ENCODE results near the gene ANKS1A.
A peak's percentile ranks its signal among the peaks of the same experiment; 100 is the strongest.

ANKS1A gene

DNA sequence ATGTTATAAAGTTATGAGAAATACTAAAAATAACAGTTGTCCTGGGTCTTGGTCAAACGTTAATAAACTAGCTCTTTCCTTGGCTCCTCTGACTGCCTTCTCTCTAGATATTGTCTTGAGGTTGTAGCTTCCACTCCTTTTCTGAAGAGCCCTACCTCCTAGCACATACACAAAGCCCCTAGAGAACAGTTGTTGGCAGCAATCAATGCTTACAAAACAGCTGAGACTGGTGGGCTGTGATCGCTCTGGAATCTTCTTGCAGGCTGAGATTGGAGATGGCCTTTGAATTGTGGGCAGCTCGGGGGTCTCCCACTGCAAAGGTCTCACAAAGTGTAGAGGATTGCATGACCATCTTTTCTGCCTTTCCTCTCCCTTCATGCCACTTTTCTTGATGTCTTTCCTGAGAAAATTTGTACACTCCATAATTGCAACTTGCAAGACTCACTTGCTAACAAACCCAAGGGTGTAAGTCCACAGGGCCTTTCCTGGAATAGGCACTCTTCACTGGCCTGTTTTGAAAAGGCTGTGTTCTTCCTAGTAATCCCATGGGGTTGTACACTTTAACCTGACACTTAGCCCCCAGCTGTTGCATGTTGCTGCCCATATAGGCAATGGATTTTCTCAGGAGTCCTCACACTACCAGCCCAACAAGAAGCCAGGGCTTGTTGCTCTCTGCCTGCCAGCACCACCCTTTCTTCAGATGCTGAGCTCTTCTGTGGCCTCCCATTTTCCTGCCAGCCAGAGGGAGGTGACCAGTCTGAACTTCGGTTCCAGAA is 152.2 kb downstream of the ANKS1A start:
- no peak for DNase-seq (ENCODE audit: low read depth in 2 of 2)

DNA sequence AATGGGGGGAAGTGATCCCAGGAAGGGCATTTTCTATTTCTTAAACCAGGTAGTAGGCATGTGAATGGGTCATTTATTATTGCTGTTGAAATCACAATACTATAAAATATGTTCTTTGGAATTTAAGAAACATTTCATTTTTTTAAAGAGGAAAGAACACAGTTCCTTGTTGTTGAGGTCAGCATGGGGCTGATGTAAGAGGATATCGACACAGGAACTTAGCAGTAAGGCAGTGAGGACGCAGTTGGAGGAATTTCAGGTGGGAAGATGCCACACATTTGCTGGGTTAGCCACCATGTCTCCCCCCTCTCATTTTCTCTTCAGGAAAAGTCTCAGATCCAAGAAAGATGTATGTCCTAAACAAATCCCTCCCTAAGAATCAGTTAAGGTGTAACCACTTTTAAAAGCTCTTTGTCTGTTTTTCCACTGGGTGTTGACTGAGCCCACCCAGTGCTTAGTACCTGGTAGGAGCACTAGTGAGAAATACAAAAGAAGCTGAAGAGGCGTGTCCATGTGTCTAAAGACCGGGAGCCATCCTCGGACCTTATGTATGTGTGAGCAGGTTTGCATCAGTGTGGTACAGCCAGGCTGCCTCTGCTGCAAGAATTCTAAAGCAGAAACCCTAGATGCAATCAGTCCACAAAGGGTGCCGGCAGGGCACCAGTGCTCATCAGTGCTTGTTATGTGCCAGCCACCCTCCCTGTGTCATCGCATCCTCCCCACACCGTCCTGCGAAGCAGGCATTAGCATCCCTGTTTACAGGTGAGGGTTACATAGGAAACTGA is 153.2 kb downstream of the ANKS1A start:
- no peak for DNase-seq (ENCODE audit: low read depth in 2 of 2)

- DNase-seq (ENCODE audit: low read depth in 2 of 2) = no peak
Observed at GRCh38 chr6:35043381-35044130, 154.5 kb downstream of the ANKS1A start.

- no peak for DNase-seq (ENCODE audit: low read depth in 2 of 2)
Observed at GRCh38 chr6:35044145-35044745, 155.2 kb downstream of the ANKS1A start.

DNA sequence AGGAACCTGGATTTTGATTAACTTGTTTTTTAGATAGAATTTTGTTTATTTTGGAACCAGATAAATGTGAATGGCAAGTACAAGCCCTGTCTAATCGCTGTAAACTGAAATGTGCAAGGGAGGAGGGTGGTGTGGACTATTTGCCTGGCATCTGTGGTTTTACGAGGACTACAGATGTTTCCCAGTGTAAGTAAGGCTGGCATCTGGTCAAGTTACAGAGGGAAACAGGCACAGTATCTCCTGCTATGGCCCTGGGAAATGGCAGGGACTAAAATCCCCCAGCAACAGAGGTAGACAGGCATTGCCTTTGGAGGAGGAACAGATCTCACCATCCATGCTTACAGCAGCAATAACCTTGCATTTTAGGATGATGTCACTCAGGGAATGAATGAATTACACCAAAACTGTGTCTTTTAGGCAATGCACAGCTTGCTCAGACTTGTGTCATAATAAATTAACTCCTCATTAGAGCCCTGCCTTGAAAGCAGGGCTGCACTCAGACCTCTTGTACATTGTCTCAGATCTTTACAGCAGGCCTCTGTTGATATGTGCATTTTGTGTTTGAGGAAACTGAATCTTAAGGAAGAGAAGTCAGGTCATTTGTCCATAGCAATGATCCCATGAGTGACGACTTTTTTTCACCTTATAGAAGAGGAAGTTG is 155.8 kb downstream of the ANKS1A start:
- no peak for DNase-seq (ENCODE audit: low read depth in 2 of 2)

DNA sequence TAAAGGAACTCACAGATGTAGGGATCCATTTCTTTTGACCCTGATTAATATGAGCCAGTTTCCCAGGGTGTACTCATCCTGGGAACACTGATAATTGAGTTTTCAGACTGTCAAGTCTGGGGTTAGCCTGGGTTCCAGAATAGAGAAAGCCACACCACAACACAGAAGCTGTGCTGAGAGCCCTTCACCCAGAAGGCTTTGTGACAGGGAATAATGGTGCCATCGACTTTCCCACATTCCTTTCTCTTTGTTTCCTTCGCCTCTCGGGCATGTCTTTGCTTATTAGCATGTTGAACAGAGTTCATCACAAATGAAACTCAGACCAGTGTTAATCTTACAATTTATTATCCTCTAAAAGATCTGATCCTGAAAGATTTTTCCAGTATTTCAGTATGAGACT is 157.0 kb downstream of the ANKS1A start:
- DNase-seq (ENCODE audit: low read depth in 2 of 2) = no peak

- no peak for DNase-seq (ENCODE audit: low read depth in 2 of 2)
Observed at GRCh38 chr6:35046862-35047261, 157.8 kb downstream of the ANKS1A start.

- no peak for DNase-seq (ENCODE audit: low read depth in 2 of 2)
Observed at GRCh38 chr6:35047265-35048011, 158.4 kb downstream of the ANKS1A start.

DNA sequence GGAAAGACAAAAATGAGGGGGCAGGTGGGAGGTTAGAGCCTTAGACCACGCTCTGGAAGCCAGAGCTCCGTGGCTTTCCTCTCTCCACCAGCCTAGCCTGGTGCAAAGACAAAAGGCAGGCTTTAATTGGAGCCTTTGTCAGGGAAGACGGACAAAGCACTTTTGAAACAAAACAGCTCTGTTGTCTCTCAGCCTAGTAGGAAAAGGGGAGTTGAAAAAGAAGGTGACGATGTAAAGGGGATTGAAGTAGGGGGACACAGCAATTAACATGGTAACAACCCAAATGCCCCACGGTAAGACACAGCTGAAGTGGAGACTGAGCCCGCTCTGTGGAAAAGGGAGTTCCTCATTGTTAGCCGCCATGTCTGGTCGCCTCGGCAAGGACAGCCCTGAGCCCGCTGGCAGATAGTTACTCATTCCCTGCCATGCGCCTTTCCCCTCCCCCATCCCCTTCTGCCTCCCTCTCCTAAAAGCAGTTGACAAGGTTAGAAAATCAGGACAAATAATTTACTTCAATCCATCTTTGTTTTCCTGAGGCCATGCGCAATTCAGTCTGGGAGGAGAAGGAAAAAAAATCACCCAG is 159.1 kb downstream of the ANKS1A start:
- DNase-seq (ENCODE audit: low read depth in 2 of 2) = no peak

- peak; percentile 63 to 65 for DNase-seq (ENCODE audit: low read depth in 2 of 2)
Observed at GRCh38 chr6:35048631-35049083, 159.6 kb downstream of the ANKS1A start.

- no peak for DNase-seq (ENCODE audit: low read depth in 2 of 2)
Observed at GRCh38 chr6:35049156-35049735, 160.2 kb downstream of the ANKS1A start.

GRCh38 chr6:35049900-35050756 is 161.1 kb downstream of the ANKS1A start:
- DNase-seq (ENCODE audit: low read depth in 2 of 2) = peak; percentile 58 to 59

DNA sequence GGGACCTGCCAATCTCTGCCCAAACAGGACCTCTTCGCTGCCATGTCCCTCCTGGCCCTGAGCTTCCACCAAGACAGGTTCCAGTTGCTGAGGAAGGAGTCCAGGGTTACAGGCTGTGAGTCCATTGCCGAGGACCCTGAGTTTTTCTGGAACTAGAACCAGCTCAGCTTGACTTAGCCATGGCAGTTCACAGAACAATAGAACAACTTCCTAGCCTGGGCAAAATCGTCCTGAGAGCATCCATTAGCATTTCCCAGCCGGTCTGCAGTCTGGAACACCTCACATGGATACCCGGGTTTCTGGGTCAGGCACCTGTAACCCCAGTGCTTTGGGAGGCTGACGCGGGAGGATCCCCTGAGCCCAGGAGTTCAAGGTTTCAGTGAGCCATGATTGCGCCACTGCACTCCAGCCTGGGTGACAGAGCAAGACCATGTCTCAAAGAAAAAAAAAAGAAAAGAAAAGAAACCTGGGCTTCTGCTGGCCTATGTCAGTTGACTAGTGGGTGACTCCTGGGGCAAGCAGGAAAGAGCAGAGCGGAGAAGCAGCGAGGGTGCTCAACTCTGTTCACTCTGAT is 161.8 kb downstream of the ANKS1A start:
- DNase-seq (ENCODE audit: low read depth in 2 of 2) = no peak

GRCh38 chr6:35051396-35051795 is 162.3 kb downstream of the ANKS1A start:
- DNase-seq (ENCODE audit: low read depth in 2 of 2) = no peak

GRCh38 chr6:35051997-35052583 is 163.0 kb downstream of the ANKS1A start:
- DNase-seq (ENCODE audit: low read depth in 2 of 2) = no peak

- DNase-seq (ENCODE audit: low read depth in 2 of 2) = no peak
Observed at GRCh38 chr6:35052694-35053565, 163.9 kb downstream of the ANKS1A start.

- no peak for DNase-seq (ENCODE audit: low read depth in 2 of 2)
Observed at GRCh38 chr6:35053701-35054100, 164.6 kb downstream of the ANKS1A start.

Measured in fibroblast of skin of left quadriceps (primary cell).